GM04503 (cell line): Measurements from ENCODE around the gene CATSPER1.
"Not testable (repeated sequence)": the region's sequence is repeated elsewhere in the genome, so short reads cannot be mapped to it uniquely, and the experiment has no call there.

ENCODE experiments used
- DNase-seq: peaks from one replicate; pipeline ENCODE4 v3.0.0-alpha.2; 2012; ENCODE audit warnings: low read depth

The CATSPER1 gene

GRCh38 chr11:66051766-66052663, 25.7 kb upstream of the CATSPER1 start, which contains the start of gene SF3B2:
TSS of gene SF3B2 (plus strand) at chr11:66052364. CDS start at chr11:66052385, 21 bp downstream.
- peak; percentile 86 for DNase-seq

- no peak for DNase-seq
Measured at GRCh38 chr11:66051371-66051765, 25.1 kb upstream of the CATSPER1 start.

- DNase-seq = no peak
Measured at GRCh38 chr11:66050581-66051231, 24.4 kb upstream of the CATSPER1 start.

GRCh38 chr11:66048547-66049323, 22.5 kb upstream of the CATSPER1 start, which contains the start of gene GAL3ST3:
TSS of gene GAL3ST3 (minus strand) at chr11:66049161. CDS start at chr11:66045415, 3,746 bp downstream.
- DNase-seq = no peak

GRCh38 chr11:66047541-66048365, 21.5 kb upstream of the CATSPER1 start:
- DNase-seq = no peak

- no peak for DNase-seq
Measured at GRCh38 chr11:66046901-66047300, 20.6 kb upstream of the CATSPER1 start.

- DNase-seq = no peak
Measured at GRCh38 chr11:66045177-66045639, 18.9 kb upstream of the CATSPER1 start.

GRCh38 chr11:66044757-66045156, 18.5 kb upstream of the CATSPER1 start:
- no peak for DNase-seq

- no peak for DNase-seq
Measured at GRCh38 chr11:66042996-66043906, 17.0 kb upstream of the CATSPER1 start.

- no peak for DNase-seq
Measured at GRCh38 chr11:66042227-66042995, 16.1 kb upstream of the CATSPER1 start.

- DNase-seq = no peak
Measured at GRCh38 chr11:66039765-66040164, 13.5 kb upstream of the CATSPER1 start.

- DNase-seq = no peak
Measured at GRCh38 chr11:66037327-66037726, 11.0 kb upstream of the CATSPER1 start.

- no peak for DNase-seq
Measured at GRCh38 chr11:66036334-66036710, 10.0 kb upstream of the CATSPER1 start.

GRCh38 chr11:66035653-66036333, 9.5 kb upstream of the CATSPER1 start:
- DNase-seq = no peak

GRCh38 chr11:66032957-66033735, 6.9 kb upstream of the CATSPER1 start:
- DNase-seq = no peak

GRCh38 chr11:66023186-66023440, 3.2 kb downstream of the CATSPER1 start:
- not testable (repeated sequence) for DNase-seq

GRCh38 chr11:66022401-66023185, 3.7 kb downstream of the CATSPER1 start:
- no peak for DNase-seq
